ENCODE measurements around the gene RNF111. TPM values are rescaled to one million over a fixed set of nuclear protein-coding genes. Genes with fewer than 3 reads are reported as not detected.
A peak's percentile ranks its signal among the peaks of the same experiment; 100 is the strongest.

RNF111 gene
- 42.7 and 46.9 TPM in 2 replicates for polyA plus RNA-seq (2011; rRNA removed)
- polyA plus RNA-seq (2012; cell fraction: cytosol; rRNA removed), result 10.9 and 19.3 TPM in 2 replicates
- polyA plus RNA-seq (2012; cell fraction: nucleus; rRNA removed), result 18.5 and 22.7 TPM in 2 replicates
- 21.8 to 25.5 TPM (median 25.0 TPM) in 3 replicates for polyA plus RNA-seq (2017; fragmentation: RNase III; extraction: RNeasy Plus Mini Kit Qiagen cat#74134 plus additional on column Dnase treatment)
- polyA minus RNA-seq (2011; rRNA and poly(A)+ RNA removed), result 143 and 197 TPM in 2 replicates

DNA sequence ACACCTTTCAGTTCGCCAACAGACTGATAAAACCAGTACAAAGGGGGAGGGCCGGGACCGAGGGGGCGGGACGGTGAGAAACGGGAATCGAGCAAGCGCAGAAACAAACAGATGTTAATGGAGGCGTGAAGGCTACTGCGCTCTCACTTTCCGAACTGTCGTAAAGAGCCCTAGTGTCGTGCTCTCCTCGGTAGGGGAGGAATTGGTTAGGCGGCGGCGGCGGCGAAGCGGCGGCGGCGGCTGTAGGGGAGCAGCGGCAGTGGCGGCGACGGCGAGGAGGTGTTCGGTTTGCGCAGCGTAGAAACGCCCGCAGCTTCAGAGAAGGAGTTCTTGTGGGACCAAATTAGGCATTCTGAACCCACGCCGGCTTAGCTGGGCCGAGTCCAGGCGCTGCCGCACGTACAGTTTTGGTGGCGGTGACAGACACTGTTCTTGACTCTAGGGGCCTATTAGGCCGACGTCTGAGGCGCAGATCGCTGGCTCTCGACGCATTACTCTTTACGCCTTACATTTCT, at the start of gene RNF111:
TSS of gene RNF111 (plus strand) at position 173 of the 515 bp plus-strand sequence. CDS start 43,160 bp downstream, outside the sequence.
- DNase-seq (ENCODE audit: low read depth in 1 of 2, low spot score in 1 of 2), result peak; percentile 98 to 99
- Histone ChIP-seq H3K9me3 (no peaks in the 10 kb centered on the region), H3K4me1 (peaks cover 18% of the 10 kb centered on the region; the same call in 2 of the 3 replicates), H3K27ac (peak within 1 kb of the TSS; percentile 88 to 96), H3K4me3 (peak within 1 kb of the TSS; percentile 69), H3K4me2 (peak within 1 kb of the TSS; percentile 89)
- WGBS (ENCODE audit: missing lambda C conversion rate), result 1% methylated on average over 47 of the region's 47 CpGs
- no peak for FAIRE-seq
- ChIA-PET CTCF (interaction anchor here (0.6 to 4.0 kb wide), 6 partner anchors 15 to 541 kb away, joined by 3 to 16 read pairs (median 6); no protein-coding TSS in a partner anchor), POLR2A (no interaction called here)
- ATAC-seq, result peak; percentile 89 to 93
- TF ChIP-seq NFE2L2 (conservative IDR thresholded peaks at IDR 0.05; ENCODE audit: low read length) (no peak), POLR2A (IDR thresholded peaks at IDR 0.05; ENCODE audit: low read length) (peak; percentile 67), GATA3 (IDR thresholded peaks at IDR 0.05; ENCODE audit: borderline replicate concordance) (no peak; the same call in 1 of the 2 replicates), CEBPB (IDR thresholded peaks at IDR 0.05) (no peak), HOXB5 (CRISPR knock-in tag; IDR thresholded peaks at IDR 0.05) (no peak), HOXB13 (CRISPR knock-in tag; IDR thresholded peaks at IDR 0.05; ENCODE audit: low read depth) (no peak), MYC (IDR thresholded peaks at IDR 0.05; ENCODE audit: borderline replicate concordance, low read length) (no peak), CBX8 (IDR thresholded peaks at IDR 0.05) (no peak), RCOR1 (IDR thresholded peaks at IDR 0.05; ENCODE audit: low read depth, low read length) (no peak), RNF2 (IDR thresholded peaks at IDR 0.05; ENCODE audit: borderline replicate concordance, low read depth) (no peak), EP300 (IDR thresholded peaks at IDR 0.05) (no peak), HOXA7 (CRISPR knock-in tag; IDR thresholded peaks at IDR 0.05) (no peak), HDAC2 (IDR thresholded peaks at IDR 0.05) (no peak), EHF (CRISPR knock-in tag; IDR thresholded peaks at IDR 0.05) (no peak), CBX2 (IDR thresholded peaks at IDR 0.05; ENCODE audit: borderline replicate concordance, low read depth) (no peak), JUN (IDR thresholded peaks at IDR 0.05) (peak; percentile 25 to 57; a peak in 3 of 5 replicates), SREBF2 (IDR thresholded peaks at IDR 0.05) (no peak), MAFK (IDR thresholded peaks at IDR 0.05; ENCODE audit: partially characterized antibody) (no peak), EHMT2 (IDR thresholded peaks at IDR 0.05; ENCODE audit: low read depth) (no peak), ESRRA (IDR thresholded peaks at IDR 0.05; ENCODE audit: borderline replicate concordance, low read length) (no peak), CHD2 (IDR thresholded peaks at IDR 0.05; ENCODE audit: low read length, partially characterized antibody) (no peak), ZNF302 (CRISPR knock-in tag; IDR thresholded peaks at IDR 0.05) (no peak), KDM1A (IDR thresholded peaks at IDR 0.05; ENCODE audit: low read depth) (no peak), NR3C1 (IDR thresholded peaks at IDR 0.05) (no peak), ZFP36 (IDR thresholded peaks at IDR 0.05; ENCODE audit: borderline replicate concordance, partially characterized antibody) (no peak), PHF8 (IDR thresholded peaks at IDR 0.05; ENCODE audit: borderline replicate concordance, low read depth) (peak; percentile 80; the same call in 1 of the 2 replicates), ZSCAN20 (CRISPR knock-in tag; IDR thresholded peaks at IDR 0.05) (no peak), NPAS2 (CRISPR knock-in tag; IDR thresholded peaks at IDR 0.05; ENCODE audit: borderline replicate concordance) (no peak), FOSB (CRISPR knock-in tag; IDR thresholded peaks at IDR 0.05) (no peak), JUNB (IDR thresholded peaks at IDR 0.05) (no peak), RARB (CRISPR knock-in tag; IDR thresholded peaks at IDR 0.05) (no peak)
- TF ChIP-seq, protein P1, sequence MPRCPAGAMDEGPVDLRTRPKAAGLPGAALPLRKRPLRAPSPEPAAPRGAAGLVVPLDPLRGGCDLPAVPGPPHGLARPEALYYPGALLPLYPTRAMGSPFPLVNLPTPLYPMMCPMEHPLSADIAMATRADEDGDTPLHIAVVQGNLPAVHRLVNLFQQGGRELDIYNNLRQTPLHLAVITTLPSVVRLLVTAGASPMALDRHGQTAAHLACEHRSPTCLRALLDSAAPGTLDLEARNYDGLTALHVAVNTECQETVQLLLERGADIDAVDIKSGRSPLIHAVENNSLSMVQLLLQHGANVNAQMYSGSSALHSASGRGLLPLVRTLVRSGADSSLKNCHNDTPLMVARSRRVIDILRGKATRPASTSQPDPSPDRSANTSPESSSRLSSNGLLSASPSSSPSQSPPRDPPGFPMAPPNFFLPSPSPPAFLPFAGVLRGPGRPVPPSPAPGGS (IDR thresholded peaks at IDR 0.05), result peak; percentile 91
- TF ChIP-seq, protein P2, sequence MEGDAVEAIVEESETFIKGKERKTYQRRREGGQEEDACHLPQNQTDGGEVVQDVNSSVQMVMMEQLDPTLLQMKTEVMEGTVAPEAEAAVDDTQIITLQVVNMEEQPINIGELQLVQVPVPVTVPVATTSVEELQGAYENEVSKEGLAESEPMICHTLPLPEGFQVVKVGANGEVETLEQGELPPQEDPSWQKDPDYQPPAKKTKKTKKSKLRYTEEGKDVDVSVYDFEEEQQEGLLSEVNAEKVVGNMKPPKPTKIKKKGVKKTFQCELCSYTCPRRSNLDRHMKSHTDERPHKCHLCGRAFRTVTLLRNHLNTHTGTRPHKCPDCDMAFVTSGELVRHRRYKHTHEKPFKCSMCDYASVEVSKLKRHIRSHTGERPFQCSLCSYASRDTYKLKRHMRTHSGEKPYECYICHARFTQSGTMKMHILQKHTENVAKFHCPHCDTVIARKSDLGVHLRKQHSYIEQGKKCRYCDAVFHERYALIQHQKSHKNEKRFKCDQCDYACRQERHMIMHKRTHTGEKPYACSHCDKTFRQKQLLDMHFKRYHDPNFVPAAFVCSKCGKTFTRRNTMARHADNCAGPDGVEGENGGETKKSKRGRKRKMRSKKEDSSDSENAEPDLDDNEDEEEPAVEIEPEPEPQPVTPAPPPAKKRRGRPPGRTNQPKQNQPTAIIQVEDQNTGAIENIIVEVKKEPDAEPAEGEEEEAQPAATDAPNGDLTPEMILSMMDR (IDR thresholded peaks at IDR 0.05), result no peak
- TF ChIP-seq, protein P3, sequence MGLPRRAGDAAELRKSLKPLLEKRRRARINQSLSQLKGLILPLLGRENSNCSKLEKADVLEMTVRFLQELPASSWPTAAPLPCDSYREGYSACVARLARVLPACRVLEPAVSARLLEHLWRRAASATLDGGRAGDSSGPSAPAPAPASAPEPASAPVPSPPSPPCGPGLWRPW (IDR thresholded peaks at IDR 0.05), result no peak
- TF ChIP-seq, protein P4, sequence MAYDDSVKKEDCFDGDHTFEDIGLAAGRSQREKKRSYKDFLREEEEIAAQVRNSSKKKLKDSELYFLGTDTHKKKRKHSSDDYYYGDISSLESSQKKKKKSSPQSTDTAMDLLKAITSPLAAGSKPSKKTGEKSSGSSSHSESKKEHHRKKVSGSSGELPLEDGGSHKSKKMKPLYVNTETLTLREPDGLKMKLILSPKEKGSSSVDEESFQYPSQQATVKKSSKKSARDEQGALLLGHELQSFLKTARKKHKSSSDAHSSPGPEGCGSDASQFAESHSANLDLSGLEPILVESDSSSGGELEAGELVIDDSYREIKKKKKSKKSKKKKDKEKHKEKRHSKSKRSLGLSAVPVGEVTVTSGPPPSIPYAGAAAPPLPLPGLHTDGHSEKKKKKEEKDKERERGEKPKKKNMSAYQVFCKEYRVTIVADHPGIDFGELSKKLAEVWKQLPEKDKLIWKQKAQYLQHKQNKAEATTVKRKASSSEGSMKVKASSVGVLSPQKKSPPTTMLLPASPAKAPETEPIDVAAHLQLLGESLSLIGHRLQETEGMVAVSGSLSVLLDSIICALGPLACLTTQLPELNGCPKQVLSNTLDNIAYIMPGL (CRISPR knock-in tag; IDR thresholded peaks at IDR 0.05; ENCODE audit: borderline replicate concordance), result no peak
- TF ChIP-seq, protein P5, sequence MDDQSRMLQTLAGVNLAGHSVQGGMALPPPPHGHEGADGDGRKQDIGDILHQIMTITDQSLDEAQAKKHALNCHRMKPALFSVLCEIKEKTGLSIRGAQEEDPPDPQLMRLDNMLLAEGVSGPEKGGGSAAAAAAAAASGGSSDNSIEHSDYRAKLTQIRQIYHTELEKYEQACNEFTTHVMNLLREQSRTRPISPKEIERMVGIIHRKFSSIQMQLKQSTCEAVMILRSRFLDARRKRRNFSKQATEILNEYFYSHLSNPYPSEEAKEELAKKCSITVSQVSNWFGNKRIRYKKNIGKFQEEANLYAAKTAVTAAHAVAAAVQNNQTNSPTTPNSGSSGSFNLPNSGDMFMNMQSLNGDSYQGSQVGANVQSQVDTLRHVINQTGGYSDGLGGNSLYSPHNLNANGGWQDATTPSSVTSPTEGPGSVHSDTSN (IDR thresholded peaks at IDR 0.05), result no peak
- TF ChIP-seq, protein P6, sequence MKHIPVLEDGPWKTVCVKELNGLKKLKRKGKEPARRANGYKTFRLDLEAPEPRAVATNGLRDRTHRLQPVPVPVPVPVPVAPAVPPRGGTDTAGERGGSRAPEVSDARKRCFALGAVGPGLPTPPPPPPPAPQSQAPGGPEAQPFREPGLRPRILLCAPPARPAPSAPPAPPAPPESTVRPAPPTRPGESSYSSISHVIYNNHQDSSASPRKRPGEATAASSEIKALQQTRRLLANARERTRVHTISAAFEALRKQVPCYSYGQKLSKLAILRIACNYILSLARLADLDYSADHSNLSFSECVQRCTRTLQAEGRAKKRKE (CRISPR knock-in tag; IDR thresholded peaks at IDR 0.05; ENCODE audit: low read depth), result no peak
